Hematopoietic multipotent progenitor cell treated with erythropoietin and hydrocortisone succinate and interleukin-3 and kit ligand, for 6 days (in vitro differentiated cells): ENCODE data around the gene HEXIM1.

Source experiments
- DNase-seq: peaks from one replicate; pipeline ENCODE4 v3.0.0-alpha.2; 2015

Gene HEXIM1

DNA sequence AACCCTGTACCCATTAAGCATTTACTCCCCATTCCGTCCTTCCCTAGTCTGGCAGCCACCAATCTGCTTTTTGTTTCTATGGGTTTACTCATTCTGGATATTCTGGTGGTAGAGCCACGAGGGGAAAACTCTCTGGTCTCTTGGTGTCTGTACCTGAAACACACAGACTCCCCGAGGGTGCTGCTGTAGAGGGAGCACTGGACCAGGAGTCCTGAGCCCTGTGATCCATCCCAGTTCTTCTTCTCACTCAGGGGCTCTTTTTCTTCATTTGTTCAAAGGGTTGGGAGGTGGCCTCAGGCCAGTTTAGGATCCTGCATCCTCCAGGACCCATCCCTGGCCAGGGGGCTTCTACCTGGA, 27.5 kb downstream of the HEXIM1 start:
- DNase-seq = no peak

DNA sequence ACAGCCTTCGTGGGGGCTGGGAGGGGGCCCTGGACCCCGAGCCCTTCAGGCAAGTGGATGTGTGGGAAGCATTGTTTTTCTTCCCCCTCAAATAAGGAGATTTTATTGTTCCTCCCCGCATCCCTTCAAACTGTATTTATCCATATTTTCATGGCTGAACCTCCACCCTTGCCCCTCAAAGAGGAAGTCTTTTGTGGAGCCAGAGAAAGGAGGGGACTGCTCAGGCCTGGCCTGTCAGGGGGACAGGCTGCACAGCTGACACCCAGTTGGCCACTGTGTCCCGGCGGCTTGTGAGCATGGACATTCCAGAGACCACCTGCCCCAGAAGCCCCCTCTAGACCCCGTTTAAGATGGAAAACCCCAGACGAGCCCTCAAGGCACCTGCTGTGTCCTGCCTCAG, 29.3 kb downstream of the HEXIM1 start:
- no peak for DNase-seq

DNA sequence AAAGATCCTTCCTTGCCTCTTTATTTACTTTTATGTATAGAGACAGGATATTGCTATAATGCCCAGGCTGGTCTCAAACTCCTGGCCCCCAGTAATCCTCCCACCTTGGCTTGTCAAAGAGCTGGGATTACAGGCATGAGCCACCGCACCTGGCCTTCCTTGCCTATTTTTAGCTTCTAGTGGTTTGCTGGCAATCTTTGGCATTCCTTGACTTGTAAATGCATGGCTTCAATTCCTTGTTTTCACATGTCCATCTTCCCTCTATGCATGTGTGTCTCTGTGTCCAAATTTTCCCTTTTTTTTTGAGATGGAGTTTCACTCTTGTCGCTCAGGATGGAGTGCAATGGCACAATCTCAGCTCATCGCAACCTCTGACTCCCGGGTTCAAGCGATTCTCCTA, 35.9 kb downstream of the HEXIM1 start:
- no peak for DNase-seq

DNA sequence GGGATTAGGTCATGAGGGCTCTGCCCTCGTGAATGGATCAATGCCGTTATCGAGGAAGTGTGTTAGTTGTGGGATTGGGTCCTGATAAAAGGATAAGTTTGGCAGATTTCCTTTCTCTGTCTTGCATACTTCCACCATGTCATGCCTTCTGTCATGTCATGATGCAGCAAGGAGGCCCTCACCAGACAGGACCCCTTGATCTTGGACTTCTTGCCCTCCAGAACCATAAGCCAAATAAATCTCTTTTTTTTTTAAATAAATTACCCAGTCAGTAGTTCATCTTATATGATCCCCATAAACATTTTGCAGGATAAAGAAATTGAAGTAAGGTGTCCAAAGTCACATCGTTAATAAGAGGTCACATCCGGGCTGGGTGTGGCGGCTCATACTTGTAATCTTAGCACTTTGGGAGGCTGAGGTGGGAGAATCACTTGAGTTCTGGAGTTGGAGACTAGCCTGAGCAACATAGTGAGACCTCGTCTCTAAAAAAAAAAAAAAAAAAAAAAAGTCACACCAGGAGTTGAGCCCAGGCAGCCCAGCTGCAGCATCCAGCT, 38.6 kb downstream of the HEXIM1 start:
- DNase-seq = no peak

DNA sequence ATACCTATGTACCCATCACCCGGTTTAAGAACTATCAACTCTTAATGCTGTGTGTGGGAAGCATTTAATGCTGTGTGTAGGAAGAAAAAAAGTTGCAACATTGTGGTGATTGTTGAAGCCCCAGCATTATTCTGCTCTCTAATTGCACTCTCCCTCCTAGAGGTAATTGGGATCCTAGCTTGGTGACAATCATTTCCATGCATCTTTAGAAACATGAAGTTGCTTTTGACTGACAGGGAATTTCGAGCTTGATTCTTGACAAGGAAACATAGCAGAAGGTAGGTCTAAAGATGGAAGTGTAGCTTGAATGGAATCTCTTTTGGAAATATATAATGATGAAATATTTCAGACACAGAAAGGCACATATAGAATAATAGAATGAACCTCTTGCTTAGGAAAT, 40.7 kb downstream of the HEXIM1 start:
- no peak for DNase-seq

DNA sequence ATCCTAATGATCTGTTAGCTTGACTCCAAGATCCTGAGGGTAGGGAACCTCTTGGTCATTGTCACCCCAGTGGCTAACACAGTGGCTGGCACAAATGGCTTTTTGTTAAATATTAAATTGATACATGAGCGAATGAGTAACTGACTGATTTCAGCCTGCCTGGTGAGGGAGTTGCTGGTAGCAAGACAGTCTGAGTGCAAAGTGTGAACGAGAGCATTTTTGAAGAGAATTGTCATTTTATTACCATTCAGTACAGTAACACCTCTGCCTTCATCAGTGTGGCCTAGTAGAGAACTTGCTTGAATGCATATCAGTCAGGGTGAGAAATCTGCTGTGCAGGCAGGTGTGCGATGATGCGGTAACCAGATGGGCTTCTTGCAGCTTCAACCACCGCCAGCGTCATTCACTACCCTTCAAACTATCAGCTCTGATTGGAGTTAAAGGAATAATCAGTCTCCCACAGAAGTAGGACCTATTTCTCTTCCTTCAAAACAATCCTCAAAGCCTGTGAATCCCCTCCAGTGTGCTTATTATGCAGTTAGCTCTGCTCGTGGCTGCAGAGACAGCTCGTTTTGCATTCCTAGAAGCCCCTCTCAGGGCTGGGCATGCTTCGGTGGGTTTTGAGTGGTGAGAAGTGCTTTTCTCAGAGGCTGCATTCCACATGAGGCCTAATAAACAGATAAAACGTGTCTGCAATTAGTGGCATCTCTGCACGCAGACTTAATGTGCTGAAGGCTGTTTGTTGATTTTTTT, 42.4 kb downstream of the HEXIM1 start:
- no peak for DNase-seq

DNA sequence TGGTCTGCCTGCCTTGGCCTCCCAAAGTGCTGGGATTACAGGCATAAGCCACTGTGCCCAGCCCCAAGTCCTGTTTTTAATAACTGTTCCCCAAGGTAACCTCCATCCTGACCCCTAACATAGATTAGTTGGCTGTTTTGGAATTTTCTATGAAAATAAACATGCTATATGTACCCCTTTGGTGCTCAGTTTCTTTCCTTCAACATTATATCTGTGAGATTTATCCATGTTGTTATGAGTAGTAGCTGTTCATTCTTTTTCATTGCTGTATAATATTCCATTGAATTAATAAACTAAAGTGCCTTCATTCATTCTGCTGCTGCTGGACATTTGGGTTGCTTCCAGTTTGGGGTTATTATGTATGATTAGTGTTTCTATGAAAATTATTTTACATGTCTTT, 47.1 kb downstream of the HEXIM1 start:
- DNase-seq = no peak

DNA sequence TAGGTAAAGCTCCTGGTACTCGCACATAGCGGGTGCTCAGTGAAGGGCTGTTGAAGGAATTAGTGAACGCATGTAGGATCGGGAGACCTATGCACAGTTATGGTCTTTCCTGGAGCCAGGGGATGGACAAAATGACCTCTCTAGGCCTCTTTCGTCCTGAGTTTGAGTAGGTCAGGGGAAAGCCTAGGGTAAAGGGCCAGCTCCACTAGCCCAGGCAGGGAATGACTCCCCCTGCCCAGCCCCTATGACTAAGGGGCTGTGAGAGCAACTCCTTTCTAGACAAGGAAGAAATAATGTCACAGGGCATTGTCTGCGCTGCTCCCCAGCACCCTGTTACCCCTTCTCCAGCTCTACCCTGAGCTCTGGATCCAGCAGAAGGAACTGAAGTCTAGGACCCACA, 48.8 kb downstream of the HEXIM1 start:
- DNase-seq = no peak

DNA sequence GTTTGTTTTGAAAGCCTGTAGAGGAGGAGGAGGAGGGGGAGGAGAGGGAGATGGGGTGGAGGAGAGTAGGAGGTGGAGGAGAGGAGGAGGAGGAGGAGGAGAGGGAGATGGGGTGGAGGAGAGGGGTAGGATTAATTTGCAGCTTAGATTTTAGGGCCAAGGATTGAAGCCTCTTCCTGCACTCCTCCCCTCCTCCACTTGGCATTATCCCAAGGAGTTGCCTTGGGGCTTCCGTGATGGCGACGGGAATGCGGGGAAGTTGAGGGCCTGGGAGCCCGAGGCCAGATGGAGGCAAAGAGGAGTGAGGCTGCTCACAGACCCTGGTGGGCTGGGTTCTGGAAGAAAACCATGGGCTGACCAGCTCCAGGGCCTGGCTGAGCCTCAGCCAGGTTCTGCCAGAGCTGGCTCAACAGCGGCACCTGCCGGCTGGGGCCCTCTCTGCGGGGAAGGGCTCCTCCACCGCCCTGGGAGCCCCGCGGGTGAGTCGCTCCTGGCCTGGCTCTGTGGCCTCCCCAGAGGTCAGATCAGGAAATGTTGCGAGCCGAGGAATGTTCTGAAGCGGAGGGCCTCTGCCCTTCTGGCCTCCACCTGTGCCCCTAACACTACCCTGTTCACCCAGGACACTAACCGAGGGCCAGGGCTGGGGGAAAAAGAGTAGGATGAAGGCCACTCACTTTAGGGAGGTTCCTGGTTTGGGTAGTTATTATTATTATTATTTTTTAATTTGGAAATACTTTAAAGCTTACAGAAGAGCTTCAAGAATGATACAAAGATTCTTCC, 49.5 kb downstream of the HEXIM1 start:
- DNase-seq = peak; percentile 93

DNA sequence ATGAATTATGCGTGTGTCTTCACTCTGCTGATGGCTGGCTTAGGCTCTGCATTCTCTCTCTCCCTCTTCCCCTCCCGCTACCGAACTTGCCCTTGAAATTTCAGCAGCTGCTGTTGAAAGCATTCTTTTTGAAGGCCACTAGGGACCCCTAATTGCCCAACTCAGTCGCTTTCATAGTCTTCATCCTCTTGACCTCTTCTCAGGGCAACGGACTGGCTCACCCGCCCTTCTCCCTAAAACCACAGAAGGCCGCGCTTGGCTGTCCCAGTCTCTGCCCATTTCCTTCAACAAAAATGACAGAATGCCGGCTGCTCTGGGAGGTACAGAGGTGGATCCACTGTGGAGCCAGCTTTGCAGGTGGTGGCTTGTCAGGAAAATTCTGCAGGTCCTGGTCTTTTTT, 52.4 kb downstream of the HEXIM1 start:
- DNase-seq = peak; percentile 41

DNA sequence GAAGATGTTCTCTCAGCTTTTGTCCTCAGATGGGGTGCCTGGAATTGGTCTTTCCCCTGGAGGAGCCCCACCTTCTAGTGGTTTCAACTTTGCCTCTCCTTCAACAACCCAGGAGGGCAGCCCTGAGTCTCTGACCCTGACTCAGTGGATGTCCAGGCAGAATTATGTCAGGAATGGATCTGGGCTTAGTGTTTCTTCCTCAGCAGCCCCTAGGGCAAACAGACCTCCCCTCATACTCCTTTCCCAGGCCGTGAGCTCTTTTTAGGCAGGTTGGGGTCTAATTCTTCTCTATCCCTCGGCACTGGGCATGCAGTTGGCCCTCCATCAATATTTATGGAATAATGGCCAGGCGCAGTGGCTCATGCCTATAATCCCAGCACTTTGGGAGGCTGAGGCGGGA, 53.2 kb downstream of the HEXIM1 start:
- no peak for DNase-seq
